IMR-90 (cell line): ENCODE measurements around the gene SLC43A2. TPM values are rescaled to one million over a fixed set of nuclear protein-coding genes. Genes with fewer than 3 reads are reported as not detected.

Source experiments
- ATAC-seq: fragments of 200-7000 bp; cut with Tn5 transposase; 2 replicates; pipeline ENCODE4 v1.9.1; 2020; ENCODE audit warnings: low read depth, mild to moderate bottlenecking, moderate library complexity
- BruUV-seq: library from RNA; stranded (reverse); fragments of 400-500 nt; replicated peaks from 2 replicates; lab custom pipeline; 2021; lab: Mats Ljungman, UMichigan
- CTCF ChIA-PET: fragments of 300-600 bp; formaldehyde crosslinking; extraction: SDS; loops from one replicate; lab custom pipeline; 2021; ENCODE audit warnings: antibody characterized with exemption; lab: Yijun Ruan, JAX
- POLR2A ChIA-PET: fragments of 300-600 bp; sonication (Branson Sonifier 250); formaldehyde crosslinking; loops from one replicate; lab custom pipeline; 2022; ENCODE audit warnings: antibody characterized with exemption; ENCODE audit not compliant: unreplicated experiment; lab: Charles Lee
- DNase-seq: peaks from one replicate; pipeline ENCODE4 v3.0.0; 2013
- H2AFZ ChIP-seq: replicated peaks from 2 replicates; pipeline ENCODE3; 2013; ENCODE audit warnings: low read length, mild to moderate bottlenecking; ENCODE audit not compliant: poor library complexity
- H2AK5ac ChIP-seq: 2 replicates; pipeline ENCODE4 v1.6.1; 2013; ENCODE audit warnings: low read depth, low read length, inconsistent platforms
- H2AK9ac ChIP-seq: replicated peaks from 2 replicates; pipeline ENCODE3; 2013; ENCODE audit warnings: mild to moderate bottlenecking, low read depth, low read length, moderate library complexity; ENCODE audit not compliant: poor library complexity
- H2BK120ac ChIP-seq: 2 replicates; pipeline ENCODE4 v1.6.1; 2013; ENCODE audit warnings: low read depth, low read length, inconsistent platforms
- H2BK15ac ChIP-seq: 3 replicates; pipeline ENCODE4 v1.6.1; 2013; ENCODE audit warnings: low read depth, low read length, inconsistent platforms
- H2BK20ac ChIP-seq: 2 replicates; pipeline ENCODE4 v1.6.1; 2013; ENCODE audit warnings: low read depth, mild to moderate bottlenecking, inconsistent platforms, low read length, moderate library complexity
- H2BK5ac ChIP-seq: 2 replicates; pipeline ENCODE4 v1.6.1; 2013; ENCODE audit warnings: mild to moderate bottlenecking, low read depth, low read length, inconsistent platforms; ENCODE audit not compliant: poor library complexity, severe bottlenecking
- H3K14ac ChIP-seq: replicated peaks from 2 replicates; pipeline ENCODE4 v1.6.1; 2013; ENCODE audit warnings: low read depth, low read length, inconsistent platforms
- H3K18ac ChIP-seq: 2 replicates; pipeline ENCODE4 v1.6.1; 2013; ENCODE audit warnings: low read depth, low read length, control low read depth
- H3K23ac ChIP-seq: 2 replicates; pipeline ENCODE4 v1.6.1; 2013; ENCODE audit warnings: low read depth, low read length, inconsistent platforms
- H3K27ac ChIP-seq: 2 replicates; pipeline ENCODE4 v1.5.1; 2013; ENCODE audit warnings: mild to moderate bottlenecking, control low read depth, low read length; ENCODE audit not compliant: insufficient read depth
- H3K27me3 ChIP-seq: 2 replicates; pipeline ENCODE4 v1.6.1; 2013; ENCODE audit warnings: low read length; ENCODE audit not compliant: control insufficient read depth, insufficient read depth
- H3K36me3 ChIP-seq: 2 replicates; pipeline ENCODE4 v1.6.1; 2013; ENCODE audit warnings: low read length, mixed read lengths; ENCODE audit not compliant: control insufficient read depth, insufficient read depth
- H3K4ac ChIP-seq: 2 replicates; pipeline ENCODE4 v1.6.1; 2013; ENCODE audit warnings: low read depth, low read length, inconsistent platforms
- H3K4me1 ChIP-seq: 2 replicates; pipeline ENCODE4 v1.6.1; 2013; ENCODE audit warnings: low read length, mixed read lengths; ENCODE audit not compliant: control insufficient read depth, insufficient read depth
- H3K4me2 ChIP-seq: 2 replicates; pipeline ENCODE4 v1.6.1; 2013; ENCODE audit warnings: low read depth, mild to moderate bottlenecking, control low read depth, low read length, moderate library complexity
- H3K4me3 ChIP-seq: 2 replicates; pipeline ENCODE4 v1.5.1; 2013; ENCODE audit warnings: low read depth, mild to moderate bottlenecking, control low read depth, low read length, moderate library complexity; ENCODE audit not compliant: insufficient read depth
- H3K56ac ChIP-seq: 2 replicates; pipeline ENCODE4 v1.6.1; 2013; ENCODE audit warnings: low read length, inconsistent platforms; ENCODE audit not compliant: insufficient read depth; ENCODE audit errors: extremely low read depth
- H3K79me1 ChIP-seq, 2 experiments: 2 replicates each; pipeline ENCODE4 v1.6.1; 2013; ENCODE audit warnings: low read length in 2 of 2, inconsistent platforms in 1 of 2, low read depth in 1 of 2
- H3K9ac ChIP-seq: 2 replicates; pipeline ENCODE4 v1.6.1; 2013; ENCODE audit warnings: low read depth, low read length, control low read depth
- H3K9me1 ChIP-seq: 2 replicates; pipeline ENCODE4 v1.6.1; 2013; ENCODE audit warnings: low read length, inconsistent platforms; ENCODE audit not compliant: insufficient read depth
- H3K9me3 ChIP-seq: 2 replicates; pipeline ENCODE4 v1.6.1; 2013; ENCODE audit warnings: low read length; ENCODE audit not compliant: control insufficient read depth, insufficient read depth
- H4K20me1 ChIP-seq: 2 replicates; pipeline ENCODE4 v1.6.1; 2013; ENCODE audit warnings: low read length, inconsistent platforms; ENCODE audit not compliant: insufficient read depth
- H4K5ac ChIP-seq: 2 replicates; pipeline ENCODE4 v1.6.1; 2013; ENCODE audit warnings: mild to moderate bottlenecking, low read depth, low read length, control low read depth
- H4K8ac ChIP-seq, 2 experiments: 2 replicates each; pipeline ENCODE4 v1.6.1; 2013; ENCODE audit warnings: low read depth in 2 of 2, low read length in 2 of 2, control low read depth in 1 of 2, inconsistent platforms in 1 of 2
- H4K91ac ChIP-seq: 2 replicates; pipeline ENCODE4 v1.6.1; 2013; ENCODE audit warnings: low read depth, low read length, inconsistent platforms; ENCODE audit not compliant: insufficient read depth
- BHLHE40 ChIP-seq: fragments of 150-350 bp; IDR thresholded peaks from 2 replicates; pipeline ENCODE4 v1.6.1; 2016; ENCODE audit warnings: mild to moderate bottlenecking, low read depth, low read length
- FOS ChIP-seq: fragments of 150-350 bp; IDR thresholded peaks from 2 replicates; pipeline ENCODE4 v1.6.1; 2016; ENCODE audit warnings: low read depth, low read length
- RFX5 ChIP-seq: IDR thresholded peaks from 2 replicates; pipeline ENCODE4 v1.8.0; 2012; ENCODE audit warnings: low read depth, mild to moderate bottlenecking, low read length, moderate library complexity
- WGBS, 2 experiments: methylation state at CpG; one replicate each; pipeline versions ENCODE4 v1.1.5 to v1.1.7; 2013; ENCODE audit warnings: missing lambda C conversion rate in 2 of 2; ENCODE audit not compliant: insufficient read length in 1 of 2; ENCODE audit errors: extremely low coverage in 2 of 2; 5-methylcytosine and 5-hydroxymethylcytosine counted together
- dilution Hi-C: fragments of 300-500 bp; cut with HindIII; formaldehyde crosslinking; loops from one replicate; pipeline ENCODE4 v1.14.3; 2018; ENCODE audit warnings: low sequenced_read_pairs; ENCODE audit not compliant: unreplicated experiment
- in situ Hi-C: fragments of 300-500 bp; cut with MboI; formaldehyde crosslinking; loops from 3 replicates; pipeline ENCODE4 v1.14.3; 2019; ENCODE audit warnings: low sequenced_read_pairs, inconsistent platforms, mixed read lengths
- intact Hi-C: fragments of 100-400 bp; cut with micrococcal nuclease; formaldehyde crosslinking; loops from 2 replicates; pipeline ENCODE4 v1.10.0; 2022
- polyA plus RNA-seq, 3 experiments: library from polyadenylated mRNA; depleted of rRNA; stranded (reverse); fragments of >200 nt; gene quantifications; 2 replicates each; pipeline ENCODE4 v1.2.3, GENCODE V29; 2012; ENCODE audit warnings: low replicate concordance in 1 of 3
- total RNA-seq: library from RNA; depleted of rRNA; stranded (reverse); fragments of >200 nt; gene quantifications from 2 replicates; pipeline ENCODE4 v1.2.3, GENCODE V29; 2012

The SLC43A2 gene
- total and polyA plus RNA-seq, 2 of the 4 experiments (the other 2 are of a cell fraction), result 3.8 to 9.0 TPM

DNA sequence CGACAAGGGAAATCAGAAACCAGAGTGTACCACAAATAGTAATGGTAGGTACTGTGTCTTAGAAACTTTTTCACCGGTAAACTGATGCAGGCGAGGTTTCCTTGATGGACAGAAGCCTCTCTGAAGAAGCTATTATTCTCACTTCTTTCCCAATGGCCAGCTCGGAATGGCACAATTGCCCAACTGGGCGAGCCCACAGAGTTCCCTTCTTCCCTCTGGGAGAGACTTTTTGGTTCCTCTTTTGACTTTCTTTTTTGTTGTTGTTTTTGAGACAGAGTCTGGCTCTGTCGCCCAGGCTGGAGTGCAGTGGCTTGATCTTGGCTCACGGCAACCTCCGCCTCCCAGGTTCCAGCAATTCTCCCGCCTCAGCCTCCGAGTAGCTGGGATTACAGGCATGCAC is 16.9 kb downstream of the SLC43A2 start:
- no peak for ATAC-seq
- DNase-seq, result no peak
- Histone ChIP-seq H3K9ac (no peak overlapping the region), H3K4me2 (no peak overlapping the region), H3K18ac (no peak overlapping the region), H3K9me3 (no peaks in the 10 kb centered on the region), H2AK9ac (no peak overlapping the region), H3K14ac (no peak overlapping the region), H2BK15ac (no peak overlapping the region), H2BK5ac (no peak overlapping the region), H3K23ac (no peak overlapping the region), H3K4ac (no peak overlapping the region), H3K4me3 (no peak overlapping the region), H3K56ac (no peak overlapping the region), H4K8ac (no peak overlapping the region), H4K91ac (no peak overlapping the region), H4K20me1 (no peaks in the 10 kb centered on the region), H3K79me1 (no peaks in the 10 kb centered on the region), H3K4me1 (peaks cover 6% of the 10 kb centered on the region; the same call in 1 of the 2 replicates), H2BK120ac (no peak overlapping the region), H2BK20ac (no peak overlapping the region), H3K36me3 (no peaks in the 10 kb centered on the region), H2AK5ac (no peak overlapping the region), H3K9me1 (no peaks in the 10 kb centered on the region; the same call in 1 of the 2 replicates), H3K27me3 (no peaks in the 10 kb centered on the region), H3K27ac (no peak overlapping the region), H2AFZ (no peak overlapping the region), H4K5ac (no peak overlapping the region)
- in situ Hi-C loops (no loop called here), intact Hi-C loops (no loop called here), dilution Hi-C loops (no loop called here)
- no TSS peak for BruUV-seq
- TF ChIP-seq RFX5, result no peak
- TF ChIP-seq FOS, result no peak
- TF ChIP-seq BHLHE40, result no peak
- POLR2A ChIA-PET, result no interaction called here
- CTCF ChIA-PET, result interaction anchor here (0.6 to 0.7 kb wide), 2 partner anchors 22 to 58 kb away, joined by 3 to 4 read pairs; no protein-coding TSS in a partner anchor
- 93% methylated on average over 3 of the region's 10 CpGs; no CpG with 5 or more reads in 1 of the 2 experiments for WGBS, 2 experiments
